Measurements from ENCODE around the gene FHIP1B. TPM values are rescaled to one million over a fixed set of nuclear protein-coding genes. Genes with fewer than 3 reads are reported as not detected.
"Not testable (repeated sequence)": the region's sequence is repeated elsewhere in the genome, so short reads cannot be mapped to it uniquely, and the experiment has no call there.

The FHIP1B gene
- total RNA-seq, 1 experiment from 2014 or later = 17.2 TPM

GRCh38 chr11:6251120-6251733 lies 16.8 kb upstream of the FHIP1B start:
- Histone ChIP-seq H3K36me3 (no peaks in the 10 kb centered on the region), H3K4me1 (no peaks in the 10 kb centered on the region), H3K4me3 (no peak overlapping the region), H3K27me3 (no peaks in the 10 kb centered on the region), H3K27ac (no peak overlapping the region), H3K9me3 (replicated peaks) (no peaks in the 10 kb centered on the region)
- DNase-seq = peak; percentile 65 to 84

GRCh38 chr11:6249770-6250555 lies 15.5 kb upstream of the FHIP1B start:
- Histone ChIP-seq H3K4me3 (no peak overlapping the region), H3K27me3 (no peaks in the 10 kb centered on the region), H3K36me3 (no peaks in the 10 kb centered on the region), H3K4me1 (no peaks in the 10 kb centered on the region), H3K9me3 (replicated peaks) (no peaks in the 10 kb centered on the region), H3K27ac (no peak overlapping the region)
- DNase-seq = peak; percentile 39 to 57

- H3K9me3 ChIP-seq (replicated peaks); DNase-seq; H3K4me3 ChIP-seq; H3K27me3 ChIP-seq; H3K27ac ChIP-seq; H3K4me1 ChIP-seq; H3K36me3 ChIP-seq: not testable (repeated sequence)
Observed at GRCh38 chr11:6248897-6249296, 14.5 kb upstream of the FHIP1B start.

GRCh38 chr11:6248248-6248647 lies 13.8 kb upstream of the FHIP1B start:
- Histone ChIP-seq H3K4me1 (no peaks in the 10 kb centered on the region), H3K4me3 (no peak overlapping the region), H3K27ac (no peak overlapping the region), H3K27me3 (no peaks in the 10 kb centered on the region), H3K9me3 (replicated peaks) (no peaks in the 10 kb centered on the region), H3K36me3 (no peaks in the 10 kb centered on the region)
- no peak for DNase-seq

- Histone ChIP-seq H3K27ac (no peak overlapping the region), H3K36me3 (no peaks in the 10 kb centered on the region), H3K4me3 (no peak overlapping the region), H3K4me1 (no peaks in the 10 kb centered on the region), H3K27me3 (0 out of 2 replicates have a peak, but pooled peaks cover 2% of the 10 kb centered on the region), H3K9me3 (replicated peaks) (no peaks in the 10 kb centered on the region)
- DNase-seq = no peak
Observed at GRCh38 chr11:6245536-6245935, 11.1 kb upstream of the FHIP1B start.

- Histone ChIP-seq H3K4me1 (no peaks in the 10 kb centered on the region), H3K36me3 (no peaks in the 10 kb centered on the region)
Observed at GRCh38 chr11:6241316-6241715, 6.9 kb upstream of the FHIP1B start.

GRCh38 chr11:6240781-6241180 lies 6.3 kb upstream of the FHIP1B start:
- Histone ChIP-seq H3K36me3 (no peaks in the 10 kb centered on the region), H3K9me3 (replicated peaks) (no peaks in the 10 kb centered on the region), H3K27me3 (0 out of 2 replicates have a peak, but pooled peaks cover 2% of the 10 kb centered on the region), H3K27ac (no peak overlapping the region), H3K4me3 (no peak overlapping the region), H3K4me1 (no peaks in the 10 kb centered on the region)
- no peak for DNase-seq

More at GRCh38 chr11:6241316-6241715, 6.9 kb upstream of the FHIP1B start:
- 0 out of 2 replicates have a peak, but pooled peaks cover 2% of the 10 kb centered on the region for H3K27me3 ChIP-seq
- no peak for DNase-seq
- H3K4me3 ChIP-seq = no peak overlapping the region
- H3K9me3 ChIP-seq (replicated peaks) = no peaks in the 10 kb centered on the region
- no peak overlapping the region for H3K27ac ChIP-seq

- H3K9me3 ChIP-seq (replicated peaks) = no peaks in the 10 kb centered on the region
- DNase-seq = no peak
- H3K4me3 ChIP-seq = no peak overlapping the region
- H3K36me3 ChIP-seq = no peaks in the 10 kb centered on the region
- no peaks in the 10 kb centered on the region for H3K4me1 ChIP-seq
- no peak overlapping the region for H3K27ac ChIP-seq
- 0 out of 2 replicates have a peak, but pooled peaks cover 2% of the 10 kb centered on the region for H3K27me3 ChIP-seq
Observed at GRCh38 chr11:6240139-6240538, 5.7 kb upstream of the FHIP1B start.

- Histone ChIP-seq H3K27ac (no peak within 1 kb of the TSS), H3K4me1 (no peaks in the 10 kb centered on the region), H3K4me3 (no peak within 1 kb of the TSS), H3K9me3 (replicated peaks) (no peaks in the 10 kb centered on the region), H3K27me3 (0 out of 2 replicates have a peak, but pooled peaks cover 2% of the 10 kb centered on the region), H3K36me3 (no peaks in the 10 kb centered on the region)
- no peak for DNase-seq
Observed at GRCh38 chr11:6238902-6239301, 4.5 kb upstream of the FHIP1B start, which contains the start of gene CNGA4. Gene CNGA4 (plus strand): TSS chr11:6239089. CDS start chr11:6239207, 118 bp downstream.

- Histone ChIP-seq H3K4me3 (no peak overlapping the region), H3K4me1 (no peaks in the 10 kb centered on the region), H3K9me3 (replicated peaks) (no peaks in the 10 kb centered on the region), H3K27ac (no peak overlapping the region), H3K36me3 (no peaks in the 10 kb centered on the region), H3K27me3 (0 out of 2 replicates have a peak, but pooled peaks cover 2% of the 10 kb centered on the region)
- DNase-seq = no peak
Observed at GRCh38 chr11:6237761-6238302, 3.4 kb upstream of the FHIP1B start.

- H3K4me3 ChIP-seq = no peak overlapping the region
- 0 out of 2 replicates have a peak, but pooled peaks cover under 1% of the 10 kb centered on the region for H3K27me3 ChIP-seq
- no peaks in the 10 kb centered on the region for H3K9me3 ChIP-seq (replicated peaks)
- no peak overlapping the region for H3K27ac ChIP-seq
- H3K36me3 ChIP-seq = no peaks in the 10 kb centered on the region
- no peak for DNase-seq
- no peaks in the 10 kb centered on the region for H3K4me1 ChIP-seq
Observed at GRCh38 chr11:6237266-6237665, 2.8 kb upstream of the FHIP1B start.

GRCh38 chr11:6233984-6234386 lies 451 bp downstream of the FHIP1B start:
- no peaks in the 10 kb centered on the region for H3K36me3 ChIP-seq
- H3K4me1 ChIP-seq = no peaks in the 10 kb centered on the region
- H3K4me3 ChIP-seq = peak overlapping the region; percentile 72
- H3K27me3 ChIP-seq = no peaks in the 10 kb centered on the region
- H3K9me3 ChIP-seq (replicated peaks) = no peaks in the 10 kb centered on the region
- no peak overlapping the region for H3K27ac ChIP-seq
- DNase-seq = no peak

- DNase-seq = peak in 1 of 2 experiments; percentile 2
- no peaks in the 10 kb centered on the region for H3K4me1 ChIP-seq
- no peak overlapping the region for H3K27ac ChIP-seq
- no peak overlapping the region for H3K4me3 ChIP-seq
- H3K27me3 ChIP-seq = no peaks in the 10 kb centered on the region
- H3K9me3 ChIP-seq (replicated peaks) = no peaks in the 10 kb centered on the region
- no peaks in the 10 kb centered on the region for H3K36me3 ChIP-seq
Observed at GRCh38 chr11:6232899-6233298, 1.5 kb downstream of the FHIP1B start.

- no peak for DNase-seq
- no peak overlapping the region for H3K27ac ChIP-seq
- H3K36me3 ChIP-seq = no peaks in the 10 kb centered on the region
- no peak overlapping the region for H3K4me3 ChIP-seq
- H3K9me3 ChIP-seq (replicated peaks) = no peaks in the 10 kb centered on the region
- H3K4me1 ChIP-seq = no peaks in the 10 kb centered on the region
- H3K27me3 ChIP-seq = no peaks in the 10 kb centered on the region
Observed at GRCh38 chr11:6229911-6230310, 4.5 kb downstream of the FHIP1B start.

GRCh38 chr11:6228520-6228919 lies 5.9 kb downstream of the FHIP1B start:
- Histone ChIP-seq H3K36me3 (no peaks in the 10 kb centered on the region), H3K27me3 (no peaks in the 10 kb centered on the region), H3K4me3 (no peak overlapping the region), H3K4me1 (no peaks in the 10 kb centered on the region), H3K9me3 (replicated peaks) (no peaks in the 10 kb centered on the region), H3K27ac (no peak overlapping the region)
- DNase-seq = no peak
